ENCODE results near the gene PKD1L1.
A peak's percentile ranks its signal among the peaks of the same experiment; 100 is the strongest.

The PKD1L1 gene

GRCh38 chr7:47778153-47778661 lies 170.1 kb downstream of the PKD1L1 start:
- Histone ChIP-seq H3K27ac (no peak overlapping the region), H3K4me3 (no peak overlapping the region), H3K4me2 (no peak overlapping the region), H4K20me1 (no peaks in the 10 kb centered on the region), H3K4me1 (peaks cover 15% of the 10 kb centered on the region), H3K9ac (no peak overlapping the region), H3K36me3 (no peaks in the 10 kb centered on the region), H3K27me3 (no peaks in the 10 kb centered on the region), H3K9me3 (no peaks in the 10 kb centered on the region)
- no peak for TF ChIP-seq Cebpa-rat (IDR thresholded peaks at IDR 0.05)

DNA sequence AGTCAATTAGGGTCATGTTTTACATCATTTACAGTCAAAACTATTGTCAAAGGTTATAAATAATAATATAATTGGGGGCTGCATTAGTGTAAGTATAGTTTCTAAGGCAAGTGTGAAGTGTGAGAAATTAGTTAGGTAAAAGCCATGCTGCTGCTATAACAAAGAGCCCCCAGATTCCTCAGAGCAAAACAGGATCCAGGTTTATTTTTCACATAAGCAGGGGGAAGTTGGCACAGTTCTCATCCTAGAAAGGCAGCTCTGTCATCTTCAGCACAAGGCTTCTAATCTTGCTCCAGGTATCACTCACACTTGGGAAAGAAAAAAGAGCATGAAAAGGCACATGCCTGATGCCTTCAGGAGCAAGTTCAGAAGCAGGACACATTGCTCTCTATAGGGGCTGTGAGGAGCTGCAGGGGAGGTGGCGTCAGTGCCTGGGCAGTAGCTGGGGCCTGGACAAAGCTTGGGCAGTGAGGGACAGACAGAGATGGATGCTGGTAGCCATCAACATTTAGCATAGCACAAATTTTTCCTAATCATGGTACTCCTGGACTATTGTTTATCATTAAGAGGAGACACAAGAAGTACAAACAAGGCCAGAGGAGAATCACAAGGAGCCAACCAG lies 170.6 kb downstream of the PKD1L1 start:
- Histone ChIP-seq H3K9ac (no peak overlapping the region), H3K36me3 (no peaks in the 10 kb centered on the region), H3K9me3 (no peaks in the 10 kb centered on the region), H3K27me3 (no peaks in the 10 kb centered on the region), H3K27ac (no peak overlapping the region), H4K20me1 (no peaks in the 10 kb centered on the region), H3K4me3 (no peak overlapping the region), H3K4me1 (peaks cover 15% of the 10 kb centered on the region), H3K4me2 (no peak overlapping the region)
- no peak for TF ChIP-seq Cebpa-rat (IDR thresholded peaks at IDR 0.05)

GRCh38 chr7:47776335-47776734 lies 171.9 kb downstream of the PKD1L1 start:
- Histone ChIP-seq H3K27ac (no peak overlapping the region), H4K20me1 (no peaks in the 10 kb centered on the region), H3K27me3 (no peaks in the 10 kb centered on the region), H3K9me3 (no peaks in the 10 kb centered on the region), H3K36me3 (no peaks in the 10 kb centered on the region), H3K4me1 (peaks cover 15% of the 10 kb centered on the region), H3K4me3 (no peak overlapping the region), H3K9ac (no peak overlapping the region), H3K4me2 (no peak overlapping the region)
- TF ChIP-seq Cebpa-rat (IDR thresholded peaks at IDR 0.05), result no peak

- H4K20me1 ChIP-seq, result no peaks in the 10 kb centered on the region
- H3K9me3 ChIP-seq, result no peaks in the 10 kb centered on the region
- peaks cover 15% of the 10 kb centered on the region for H3K4me1 ChIP-seq
- H3K27ac ChIP-seq, result peak overlapping the region; percentile 31; the same call in 1 of the 2 replicates
- TF ChIP-seq Cebpa-rat (IDR thresholded peaks at IDR 0.05), result no peak
- no peak overlapping the region for H3K4me3 ChIP-seq
- H3K9ac ChIP-seq, result 0 out of 2 replicates have a peak overlapping the region, but pooled peaks have one; percentile 9
- no peaks in the 10 kb centered on the region for H3K27me3 ChIP-seq
- no peaks in the 10 kb centered on the region for H3K36me3 ChIP-seq
- peak overlapping the region; percentile 73 for H3K4me2 ChIP-seq
Observed at GRCh38 chr7:47775238-47775637, 173.0 kb downstream of the PKD1L1 start.

GRCh38 chr7:47772492-47772891 lies 175.8 kb downstream of the PKD1L1 start:
- TF ChIP-seq Cebpa-rat (IDR thresholded peaks at IDR 0.05), result no peak
- no peak overlapping the region for H3K9ac ChIP-seq

GRCh38 chr7:47771990-47772360 lies 176.3 kb downstream of the PKD1L1 start:
- peaks cover 15% of the 10 kb centered on the region for H3K4me1 ChIP-seq
- no peaks in the 10 kb centered on the region for H4K20me1 ChIP-seq
- H3K27me3 ChIP-seq, result no peaks in the 10 kb centered on the region
- H3K9me3 ChIP-seq, result no peaks in the 10 kb centered on the region
- no peak for TF ChIP-seq Cebpa-rat (IDR thresholded peaks at IDR 0.05)
- H3K36me3 ChIP-seq, result no peaks in the 10 kb centered on the region
- H3K27ac ChIP-seq, result no peak overlapping the region
- no peak overlapping the region for H3K4me3 ChIP-seq
- H3K9ac ChIP-seq, result no peak overlapping the region
- no peak overlapping the region for H3K4me2 ChIP-seq

More at GRCh38 chr7:47772492-47772891, 175.8 kb downstream of the PKD1L1 start:
- H3K27me3 ChIP-seq, result no peaks in the 10 kb centered on the region
- peaks cover 15% of the 10 kb centered on the region for H3K4me1 ChIP-seq
- H3K4me3 ChIP-seq, result no peak overlapping the region
- no peak overlapping the region for H3K4me2 ChIP-seq
- no peaks in the 10 kb centered on the region for H4K20me1 ChIP-seq
- no peaks in the 10 kb centered on the region for H3K9me3 ChIP-seq
- no peaks in the 10 kb centered on the region for H3K36me3 ChIP-seq
- no peak overlapping the region for H3K27ac ChIP-seq

- Histone ChIP-seq H3K9ac (no peak overlapping the region), H4K20me1 (no peaks in the 10 kb centered on the region), H3K27ac (no peak overlapping the region), H3K27me3 (no peaks in the 10 kb centered on the region), H3K9me3 (no peaks in the 10 kb centered on the region), H3K4me3 (no peak overlapping the region), H3K36me3 (no peaks in the 10 kb centered on the region), H3K4me2 (no peak overlapping the region), H3K4me1 (peaks cover 15% of the 10 kb centered on the region)
- no peak for TF ChIP-seq Cebpa-rat (IDR thresholded peaks at IDR 0.05)
Observed at GRCh38 chr7:47771336-47771989, 176.8 kb downstream of the PKD1L1 start.

DNA sequence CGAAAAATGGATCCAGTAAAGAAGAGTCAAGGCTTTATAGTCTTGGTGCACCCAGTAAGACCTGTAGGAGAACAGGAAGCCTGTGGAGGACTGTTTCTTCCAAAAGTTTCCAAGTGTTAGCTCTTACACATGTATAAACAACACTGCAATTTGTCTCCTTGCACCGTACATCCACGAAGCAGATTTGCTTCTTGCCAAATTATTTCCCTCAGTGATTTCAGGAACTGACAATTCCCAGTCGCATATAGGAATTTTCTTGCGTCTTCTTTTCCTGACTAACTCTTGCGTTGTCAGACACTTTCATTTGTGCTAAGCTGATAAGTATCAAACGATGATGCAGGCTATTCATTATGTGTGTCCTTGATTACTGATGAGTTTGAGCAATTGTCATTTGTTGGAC lies 182.1 kb downstream of the PKD1L1 start:
- Histone ChIP-seq H3K9ac (no peak overlapping the region), H3K27me3 (no peaks in the 10 kb centered on the region), H3K4me1 (no peaks in the 10 kb centered on the region), H4K20me1 (no peaks in the 10 kb centered on the region), H3K9me3 (no peaks in the 10 kb centered on the region), H3K27ac (no peak overlapping the region), H3K4me3 (no peak overlapping the region), H3K36me3 (no peaks in the 10 kb centered on the region), H3K4me2 (no peak overlapping the region)
- no peak for TF ChIP-seq Cebpa-rat (IDR thresholded peaks at IDR 0.05)

DNA sequence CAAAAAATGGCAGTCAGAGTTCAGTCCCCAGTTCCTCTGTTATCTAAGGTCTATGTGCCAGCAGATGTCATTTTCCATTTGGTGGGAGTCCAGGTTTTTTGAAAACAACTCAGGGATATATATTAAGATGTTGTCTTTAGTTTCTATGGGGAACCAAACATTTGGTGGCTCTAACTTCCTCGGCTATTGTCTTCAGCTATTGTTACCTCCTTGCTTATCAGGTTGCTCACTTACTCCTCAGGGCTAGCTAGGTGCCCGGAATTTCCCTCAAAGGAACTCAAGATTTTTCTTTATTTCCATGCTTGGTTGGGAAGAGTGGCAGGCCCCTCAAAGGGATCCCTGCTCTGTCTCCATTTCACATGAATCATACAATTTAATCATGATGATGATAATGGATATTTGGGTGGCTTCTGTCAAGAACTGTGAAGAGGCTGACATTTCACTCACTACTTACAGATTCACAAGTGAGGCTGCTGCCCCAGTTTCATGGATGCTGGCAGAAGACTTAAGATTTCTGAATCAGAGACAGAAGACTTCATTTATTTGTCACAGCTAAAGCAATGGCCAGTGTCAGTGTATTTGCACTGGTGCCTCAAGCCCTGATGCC lies 182.8 kb downstream of the PKD1L1 start:
- Histone ChIP-seq H3K4me2 (no peak overlapping the region), H4K20me1 (no peaks in the 10 kb centered on the region), H3K27ac (no peak overlapping the region), H3K9ac (no peak overlapping the region), H3K9me3 (no peaks in the 10 kb centered on the region), H3K27me3 (no peaks in the 10 kb centered on the region), H3K36me3 (no peaks in the 10 kb centered on the region), H3K4me3 (no peak overlapping the region), H3K4me1 (no peaks in the 10 kb centered on the region)
- no peak for TF ChIP-seq Cebpa-rat (IDR thresholded peaks at IDR 0.05)

DNA sequence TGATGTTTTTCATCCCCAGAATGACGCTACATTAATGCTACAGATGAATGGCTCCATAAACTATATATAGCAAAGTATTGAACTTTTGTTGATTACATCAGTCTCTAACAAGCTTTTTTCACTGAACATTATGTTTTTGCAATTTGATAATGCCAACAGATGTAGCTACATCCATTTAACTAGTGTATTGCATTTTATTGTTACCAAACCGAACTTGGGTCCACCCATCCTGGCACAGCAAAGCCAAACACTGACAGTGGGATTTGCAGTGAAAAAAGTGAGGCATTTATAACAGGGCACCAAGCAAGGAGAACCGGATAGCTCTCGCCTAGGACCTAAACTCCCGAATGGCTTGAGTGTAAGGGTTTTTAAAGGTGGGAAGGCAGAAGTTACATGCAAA lies 183.5 kb downstream of the PKD1L1 start:
- no peaks in the 10 kb centered on the region for H3K36me3 ChIP-seq
- H3K27me3 ChIP-seq, result no peaks in the 10 kb centered on the region
- no peak for TF ChIP-seq Cebpa-rat (IDR thresholded peaks at IDR 0.05)
- no peaks in the 10 kb centered on the region for H4K20me1 ChIP-seq
- no peak overlapping the region for H3K4me2 ChIP-seq
- no peaks in the 10 kb centered on the region for H3K4me1 ChIP-seq
- H3K9ac ChIP-seq, result no peak overlapping the region
- no peak overlapping the region for H3K27ac ChIP-seq
- H3K4me3 ChIP-seq, result no peak overlapping the region
- H3K9me3 ChIP-seq, result no peaks in the 10 kb centered on the region
